ENCODE data around the gene CBR4. TPM values are rescaled to one million over a fixed set of nuclear protein-coding genes. Genes with fewer than 3 reads are reported as not detected.
"Not testable (repeated sequence)": the region's sequence is repeated elsewhere in the genome, so short reads cannot be mapped to it uniquely, and the experiment has no call there.

Gene CBR4
- total RNA-seq, 1 experiment from 2014 or later: 3.5 TPM

- in situ Hi-C loops (cut with HindIII; ENCODE audit: low pct_unique_long_range_greater_than_20kb, low sequenced_read_pairs): no loop called here
- DNase-seq (ENCODE audit: low read depth): no peak
Observed at GRCh38 chr4:169005453-169006099, 4.5 kb downstream of the CBR4 start.

GRCh38 chr4:169000315-169000714 lies 9.7 kb downstream of the CBR4 start:
- in situ Hi-C loops (cut with HindIII; ENCODE audit: low pct_unique_long_range_greater_than_20kb, low sequenced_read_pairs): no loop called here
- no peak for DNase-seq (ENCODE audit: low read depth)

GRCh38 chr4:168999809-169000208 lies 10.2 kb downstream of the CBR4 start:
- in situ Hi-C loops (cut with HindIII; ENCODE audit: low pct_unique_long_range_greater_than_20kb, low sequenced_read_pairs): no loop called here
- DNase-seq (ENCODE audit: low read depth): no peak

DNA sequence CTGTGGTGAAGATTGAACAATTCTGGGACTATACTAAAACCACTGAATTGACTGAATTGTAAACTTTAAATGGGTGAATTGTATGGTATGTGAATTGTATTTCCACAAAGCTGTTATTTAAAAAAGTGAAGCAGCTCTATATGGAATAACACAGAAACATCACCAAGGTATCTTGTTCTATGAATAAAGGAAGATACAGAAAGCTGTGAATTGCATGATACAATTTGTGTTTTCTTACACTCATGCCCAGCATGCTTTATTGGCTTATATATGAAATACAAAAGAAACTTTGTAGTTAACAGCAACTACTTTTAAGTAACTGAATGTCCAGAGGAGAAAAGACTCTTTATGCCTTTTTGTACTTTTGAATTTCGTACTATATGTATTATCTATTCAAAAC lies 11.5 kb downstream of the CBR4 start:
- in situ Hi-C loops (cut with HindIII; ENCODE audit: low pct_unique_long_range_greater_than_20kb, low sequenced_read_pairs): no loop called here
- no peak for DNase-seq (ENCODE audit: low read depth)

DNA sequence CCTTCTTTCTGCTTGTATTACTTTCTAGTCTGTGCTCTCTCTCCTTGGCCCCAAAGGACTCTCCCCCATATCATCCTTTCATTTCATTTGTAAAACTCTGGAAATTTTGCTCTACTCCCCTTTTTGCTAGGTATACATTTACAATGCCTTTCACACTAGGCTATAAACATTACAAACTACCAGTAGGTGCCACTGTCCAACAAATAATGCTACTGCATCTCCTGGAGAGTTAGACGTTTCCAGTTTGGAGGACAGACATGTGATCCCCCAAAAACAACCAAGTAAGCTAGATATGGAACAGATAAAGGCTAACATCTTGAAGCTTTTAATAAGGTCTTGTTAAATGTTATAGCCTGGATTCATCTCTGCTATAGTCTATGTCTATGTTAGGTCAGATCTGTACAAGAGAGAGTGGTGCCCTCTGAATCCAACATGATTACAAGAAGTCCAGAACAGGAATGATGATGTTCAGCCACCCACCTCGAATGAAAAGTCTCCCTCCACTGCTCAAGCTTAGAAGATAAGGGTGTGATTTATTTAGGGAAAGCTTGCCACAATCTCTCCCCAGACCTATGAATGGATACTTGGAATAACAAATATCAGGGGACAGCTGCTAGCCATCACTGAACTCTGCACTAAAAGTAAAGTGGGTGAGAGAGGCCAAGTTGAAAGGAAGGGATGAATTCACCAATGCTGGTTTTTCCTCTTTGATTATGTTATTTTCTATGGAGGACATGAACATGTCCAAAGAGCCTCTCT lies 14.3 kb downstream of the CBR4 start:
- in situ Hi-C loops (cut with HindIII; ENCODE audit: low pct_unique_long_range_greater_than_20kb, low sequenced_read_pairs): no loop called here
- no peak for DNase-seq (ENCODE audit: low read depth)

DNA sequence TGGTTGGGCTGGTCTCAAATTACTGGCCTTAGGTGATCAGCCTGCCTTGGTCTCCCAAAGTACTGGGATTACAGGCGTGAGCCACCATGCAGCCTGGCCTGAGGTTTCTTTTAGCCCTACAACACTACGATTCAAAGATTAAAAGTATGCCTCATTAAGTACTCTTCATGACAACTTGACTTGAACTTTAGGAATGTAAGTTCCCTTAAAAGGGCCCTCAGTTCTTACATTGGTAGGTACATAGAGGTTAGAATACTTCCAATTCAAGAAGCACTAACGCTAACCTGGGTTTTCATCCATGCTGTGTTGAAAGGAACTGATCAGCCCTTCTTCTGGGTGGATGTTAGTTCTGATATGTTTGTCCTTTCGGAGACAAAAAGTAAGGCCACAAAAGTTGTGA lies 15.1 kb downstream of the CBR4 start:
- in situ Hi-C loops (cut with HindIII; ENCODE audit: low pct_unique_long_range_greater_than_20kb, low sequenced_read_pairs): no loop called here
- no peak for DNase-seq (ENCODE audit: low read depth)

DNA sequence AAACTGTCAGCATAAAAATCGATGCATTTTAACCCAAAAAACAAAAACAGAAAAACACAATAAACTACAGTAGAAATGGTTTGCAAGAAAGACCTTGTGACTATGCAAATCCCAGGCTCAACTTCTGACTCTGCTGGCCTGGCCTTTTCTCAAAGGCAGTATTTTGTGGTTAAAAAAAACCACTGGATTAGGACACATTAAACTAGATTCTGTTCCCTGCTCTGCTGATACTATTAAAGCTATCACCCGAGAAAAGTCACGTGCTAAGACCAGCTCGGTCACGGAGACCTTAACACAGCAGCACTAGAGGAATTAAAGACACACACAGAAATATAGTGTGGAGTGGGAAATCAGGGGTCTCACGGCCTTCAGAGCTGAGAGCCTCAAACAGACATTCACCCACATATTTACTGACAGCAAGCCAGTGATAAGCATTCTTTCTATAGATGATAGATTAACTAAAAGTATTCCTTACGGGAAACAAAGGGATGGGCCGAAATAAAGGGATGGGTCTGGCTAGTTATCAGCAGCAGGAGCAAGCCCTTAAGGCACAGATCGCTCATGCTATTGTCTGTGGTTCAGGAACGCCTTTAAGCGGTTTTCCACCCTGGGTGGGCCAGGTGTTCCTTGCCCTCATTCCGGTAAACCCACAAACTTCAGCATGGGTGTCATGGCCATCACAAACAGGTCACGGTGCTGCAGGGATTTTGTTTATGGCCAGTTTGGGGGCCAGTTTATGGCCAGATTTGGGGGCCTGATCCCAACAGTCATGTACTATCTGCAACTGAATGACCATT lies 16.1 kb downstream of the CBR4 start:
- DNase-seq (ENCODE audit: low read depth): no peak
- in situ Hi-C loops (cut with HindIII; ENCODE audit: low pct_unique_long_range_greater_than_20kb, low sequenced_read_pairs): no loop called here

- in situ Hi-C loops (cut with HindIII; ENCODE audit: low pct_unique_long_range_greater_than_20kb, low sequenced_read_pairs); DNase-seq (ENCODE audit: low read depth): not testable (repeated sequence)
Observed at GRCh38 chr4:168992952-168993482, 17.0 kb downstream of the CBR4 start.

DNA sequence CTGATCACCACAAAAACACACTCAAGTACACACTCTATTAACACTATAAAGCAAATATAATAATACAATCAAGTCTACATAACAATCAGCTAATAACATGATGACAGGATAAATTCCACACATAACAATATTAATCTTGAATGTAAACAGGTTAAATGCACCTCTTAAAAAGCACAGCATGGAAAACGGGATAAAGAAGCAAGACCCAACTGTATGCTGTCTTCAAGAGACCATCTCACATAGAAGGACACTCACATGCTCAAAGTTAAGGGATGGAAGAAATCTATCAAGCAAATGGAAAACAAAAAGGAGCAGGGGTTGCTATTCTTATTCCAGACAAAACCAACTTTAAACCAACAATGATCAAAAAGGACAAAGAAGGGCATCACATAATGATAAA lies 28.1 kb downstream of the CBR4 start:
- in situ Hi-C loops (cut with HindIII; ENCODE audit: low pct_unique_long_range_greater_than_20kb, low sequenced_read_pairs): no loop called here
- DNase-seq (ENCODE audit: low read depth): no peak

GRCh38 chr4:168981460-168981859 lies 28.6 kb downstream of the CBR4 start:
- in situ Hi-C loops (cut with HindIII; ENCODE audit: low pct_unique_long_range_greater_than_20kb, low sequenced_read_pairs): no loop called here

DNA sequence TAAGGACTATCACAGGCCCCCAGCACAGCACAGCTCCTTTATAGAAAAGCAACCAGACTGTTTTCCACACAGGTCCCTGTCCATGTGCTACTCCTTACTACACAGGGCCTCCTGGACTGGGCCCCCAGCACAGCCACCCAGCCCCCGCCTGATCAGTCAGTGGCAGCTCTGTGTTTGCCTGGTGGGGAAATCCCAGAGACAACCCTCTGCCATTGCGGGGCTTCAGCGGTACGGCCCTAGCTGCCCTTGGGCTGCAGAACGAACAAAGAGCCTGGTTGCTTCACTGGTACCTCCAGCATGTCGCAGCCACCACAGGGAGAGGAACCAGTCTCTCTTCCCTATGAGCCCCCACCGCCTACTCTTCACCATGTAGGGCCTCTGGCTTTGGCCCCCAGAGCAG lies 30.7 kb downstream of the CBR4 start:
- in situ Hi-C loops (cut with HindIII; ENCODE audit: low pct_unique_long_range_greater_than_20kb, low sequenced_read_pairs): no loop called here
- no peak for DNase-seq (ENCODE audit: low read depth)

More at GRCh38 chr4:168981460-168981859, 28.6 kb downstream of the CBR4 start:
- no peak for DNase-seq (ENCODE audit: low read depth)

- no peak for DNase-seq (ENCODE audit: low read depth)
- in situ Hi-C loops (cut with HindIII; ENCODE audit: low pct_unique_long_range_greater_than_20kb, low sequenced_read_pairs): no loop called here
Observed at GRCh38 chr4:168978001-168978700, 31.9 kb downstream of the CBR4 start.

GRCh38 chr4:168972596-168972995 lies 37.5 kb downstream of the CBR4 start:
- no peak for DNase-seq (ENCODE audit: low read depth)
- in situ Hi-C loops (cut with HindIII; ENCODE audit: low pct_unique_long_range_greater_than_20kb, low sequenced_read_pairs): no loop called here

DNA sequence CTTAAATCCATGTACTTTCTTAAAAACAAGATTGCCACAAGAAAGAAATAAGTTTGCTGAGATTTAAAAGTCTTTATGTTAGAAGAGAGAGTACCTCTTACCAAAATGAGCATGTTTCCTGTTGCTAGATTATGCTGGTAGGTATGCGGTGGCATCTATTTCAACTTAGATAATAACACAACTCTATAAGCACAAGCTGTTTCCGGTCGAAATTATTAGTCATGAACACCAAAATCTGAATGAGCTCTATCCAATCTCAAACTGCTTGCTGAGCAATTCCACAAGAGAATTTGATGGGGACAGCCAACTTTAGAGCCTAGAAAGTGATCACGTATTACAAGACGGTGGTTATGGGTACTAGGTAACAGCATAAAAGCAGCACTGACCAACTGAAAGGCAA lies 49.3 kb downstream of the CBR4 start:
- no peak for DNase-seq (ENCODE audit: low read depth)
- in situ Hi-C loops (cut with HindIII; ENCODE audit: low pct_unique_long_range_greater_than_20kb, low sequenced_read_pairs): no loop called here

DNA sequence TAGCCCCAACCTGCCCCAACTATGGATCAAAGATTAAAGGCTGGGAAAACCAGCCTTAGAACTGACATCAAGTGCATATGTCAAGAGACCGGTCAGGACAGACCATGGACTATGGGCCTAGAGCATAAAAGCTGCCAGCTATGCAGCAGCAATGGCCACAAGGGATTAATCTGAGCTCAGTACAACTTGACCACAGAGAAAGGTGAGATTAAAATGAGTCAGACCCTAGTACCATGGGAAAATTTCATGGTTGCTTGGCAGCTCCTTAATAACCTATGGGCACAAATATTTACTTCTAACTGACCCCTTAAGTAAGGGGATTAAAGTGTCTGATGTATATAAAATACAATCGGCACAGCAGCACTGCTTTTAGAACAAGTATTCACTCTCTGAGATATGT lies 54.4 kb downstream of the CBR4 start:
- in situ Hi-C loops (cut with HindIII; ENCODE audit: low pct_unique_long_range_greater_than_20kb, low sequenced_read_pairs): no loop called here
- DNase-seq (ENCODE audit: low read depth): no peak

DNA sequence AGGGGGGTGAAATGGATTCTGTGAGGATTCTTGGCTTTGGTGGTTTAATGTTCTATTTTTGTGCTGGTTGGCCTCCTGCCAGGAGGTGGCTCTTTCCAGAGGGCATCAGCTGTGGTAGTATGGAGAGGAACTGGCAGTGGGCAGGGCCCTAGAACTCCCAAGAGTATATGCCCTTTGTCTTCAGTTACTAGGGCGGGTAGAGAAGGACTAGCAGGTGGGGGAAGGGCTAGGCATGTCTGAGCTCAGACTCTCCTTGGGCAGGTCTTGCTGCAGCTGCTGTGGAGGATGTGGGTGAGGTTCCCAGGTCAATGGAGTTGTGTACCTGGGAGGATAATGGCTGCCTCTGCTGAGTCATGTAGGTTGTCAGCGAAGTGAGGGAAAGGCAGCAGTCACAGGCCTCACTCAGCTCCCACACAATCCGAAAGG lies 57.2 kb downstream of the CBR4 start:
- DNase-seq (ENCODE audit: low read depth); in situ Hi-C loops (cut with HindIII; ENCODE audit: low pct_unique_long_range_greater_than_20kb, low sequenced_read_pairs): not testable (repeated sequence)

GRCh38 chr4:168945291-168945690 lies 64.8 kb downstream of the CBR4 start:
- DNase-seq (ENCODE audit: low read depth): no peak
- in situ Hi-C loops (cut with HindIII; ENCODE audit: low pct_unique_long_range_greater_than_20kb, low sequenced_read_pairs): no loop called here

DNA sequence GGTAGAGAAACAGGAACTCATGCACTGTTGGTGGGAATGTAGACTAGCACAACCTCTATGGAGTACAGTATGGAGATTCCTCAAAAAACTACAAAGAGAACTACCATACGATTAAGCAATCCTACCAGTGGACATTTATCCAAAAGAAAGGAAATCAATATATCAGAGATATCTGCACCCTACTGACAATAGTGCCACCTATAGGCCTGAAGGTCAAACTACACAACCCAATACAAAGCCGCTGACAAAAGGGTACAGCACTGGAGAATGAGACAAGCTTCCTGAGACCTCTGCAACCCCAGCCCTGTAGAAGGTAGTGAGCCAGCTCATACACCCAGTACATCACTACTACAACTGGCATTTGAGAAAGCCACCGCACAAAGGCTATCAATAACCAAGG lies 67.1 kb downstream of the CBR4 start:
- in situ Hi-C loops (cut with HindIII; ENCODE audit: low pct_unique_long_range_greater_than_20kb, low sequenced_read_pairs): no loop called here
- DNase-seq (ENCODE audit: low read depth): no peak

Measured in Caki2 (cell line).